Cardiac muscle cell (in vitro differentiated cells and primary cell): ENCODE data around the gene ARSA. TPM values are rescaled to one million over a fixed set of nuclear protein-coding genes. Genes with fewer than 3 reads are reported as not detected.
"Not testable (repeated sequence)": the region's sequence is repeated elsewhere in the genome, so short reads cannot be mapped to it uniquely, and the experiment has no call there.

Experiments used
- DNase-seq, 2 donors: peaks; one replicate each; pipeline versions ENCODE4 v3.0.0 to v3.0.0-alpha.2; 2010 to 2017; ENCODE audit warnings: low read depth in 1 of 2, low spot score in 1 of 2
- H3K27ac ChIP-seq: fragments of 200-600 bp; sonication (generic); 2 replicates; pipeline ENCODE4 v1.5.1; 2016
- H3K27me3 ChIP-seq: fragments of 200-600 bp; sonication (generic); 2 replicates; pipeline ENCODE4 v1.6.0; 2016; ENCODE audit warnings: control low read depth
- H3K36me3 ChIP-seq: fragments of 200-600 bp; sonication (generic); 2 replicates; pipeline ENCODE4 v1.5.1; 2016; ENCODE audit warnings: control low read depth
- H3K4me1 ChIP-seq: fragments of 200-600 bp; sonication (generic); 2 replicates; pipeline ENCODE4 v1.8.1; 2017; ENCODE audit warnings: low read depth, mild to moderate bottlenecking, mixed run types
- H3K4me3 ChIP-seq: fragments of 200-600 bp; sonication (generic); 2 replicates; pipeline ENCODE4 v1.5.1; 2016; ENCODE audit warnings: mild to moderate bottlenecking
- H3K9me3 ChIP-seq: fragments of 200-600 bp; sonication (generic); 2 replicates; pipeline ENCODE4 v1.5.1; 2017; ENCODE audit warnings: low read depth, mild to moderate bottlenecking, control low read depth
- CTCF ChIP-seq: IDR thresholded peaks from 2 replicates; pipeline ENCODE4 v1.5.1; 2012; ENCODE audit warnings: low read depth, mild to moderate bottlenecking, low read length
- polyA plus RNA-seq: library from polyadenylated mRNA; unstranded; fragments of >200 nt; fragmentation: Nextera tagmentation; extraction: Ambion mirVana; gene quantifications from 2 replicates; pipeline ENCODE4 v1.2.1, GENCODE V29; 2016
- total RNA-seq: library from RNA; depleted of rRNA; stranded (reverse); fragments of >200 nt; gene quantifications from 2 replicates; pipeline ENCODE4 v1.2.3, GENCODE V29; 2016

Gene ARSA
- total and polyA plus RNA-seq, 2 experiments from 2014 or later = 16.8 to 58.1 TPM

GRCh38 chr22:50660306-50660705 lies 32.4 kb upstream of the ARSA start:
- TF ChIP-seq CTCF = no peak
- Histone ChIP-seq H3K4me1 (no peaks in the 10 kb centered on the region), H3K27ac (no peak overlapping the region), H3K27me3 (no peaks in the 10 kb centered on the region), H3K36me3 (no peaks in the 10 kb centered on the region), H3K9me3 (no peaks in the 10 kb centered on the region), H3K4me3 (no peak overlapping the region)
- no peak for DNase-seq

GRCh38 chr22:50659711-50660110 lies 31.8 kb upstream of the ARSA start:
- H3K27ac ChIP-seq, DNase-seq, H3K36me3 ChIP-seq, H3K4me3 ChIP-seq, H3K4me1 ChIP-seq, H3K9me3 ChIP-seq, H3K27me3 ChIP-seq: not testable (repeated sequence)

GRCh38 chr22:50657925-50658324 lies 30.0 kb upstream of the ARSA start:
- H3K27ac ChIP-seq = no peak overlapping the region

GRCh38 chr22:50656122-50657070 lies 28.4 kb upstream of the ARSA start:
- H3K36me3 ChIP-seq = no peaks in the 10 kb centered on the region
- H3K27ac ChIP-seq = no peak overlapping the region
- TF ChIP-seq CTCF = no peak
- no peaks in the 10 kb centered on the region for H3K4me1 ChIP-seq
- H3K27me3 ChIP-seq = no peaks in the 10 kb centered on the region
- H3K9me3 ChIP-seq = no peaks in the 10 kb centered on the region
- peak in 1 of 2 donors; percentile 63 for DNase-seq
- no peak overlapping the region for H3K4me3 ChIP-seq

More at GRCh38 chr22:50657925-50658324, 30.0 kb upstream of the ARSA start:
- TF ChIP-seq CTCF = no peak
- H3K27me3 ChIP-seq = no peaks in the 10 kb centered on the region
- H3K4me1 ChIP-seq = no peaks in the 10 kb centered on the region
- no peak for DNase-seq
- no peaks in the 10 kb centered on the region for H3K36me3 ChIP-seq
- H3K4me3 ChIP-seq = no peak overlapping the region
- no peaks in the 10 kb centered on the region for H3K9me3 ChIP-seq

- not testable (repeated sequence) for H3K27ac ChIP-seq, H3K27me3 ChIP-seq, H3K4me1 ChIP-seq, DNase-seq, H3K36me3 ChIP-seq, H3K4me3 ChIP-seq, H3K9me3 ChIP-seq
Measured at GRCh38 chr22:50654664-50655063, 26.7 kb upstream of the ARSA start.

GRCh38 chr22:50653256-50653655 lies 25.3 kb upstream of the ARSA start:
- Histone ChIP-seq H3K4me1 (no peaks in the 10 kb centered on the region), H3K4me3 (no peak overlapping the region), H3K27ac (no peak overlapping the region), H3K9me3 (no peaks in the 10 kb centered on the region), H3K36me3 (no peaks in the 10 kb centered on the region), H3K27me3 (no peaks in the 10 kb centered on the region)
- no peak for TF ChIP-seq CTCF
- no peak for DNase-seq

- H3K36me3 ChIP-seq, H3K9me3 ChIP-seq, DNase-seq, H3K4me3 ChIP-seq, H3K27ac ChIP-seq: not testable (repeated sequence)
- H3K27me3 ChIP-seq = peaks cover 24% of the 10 kb centered on the region
- H3K4me1 ChIP-seq = peaks cover 14% of the 10 kb centered on the region
Measured at GRCh38 chr22:50643821-50644101, 15.8 kb upstream of the ARSA start.

GRCh38 chr22:50643021-50643820 lies 15.3 kb upstream of the ARSA start:
- DNase-seq = not testable (repeated sequence)

More at GRCh38 chr22:50643021-50643820, 15.3 kb upstream of the ARSA start:
- H3K9me3 ChIP-seq, H3K36me3 ChIP-seq, H3K27ac ChIP-seq, H3K4me3 ChIP-seq: not testable (repeated sequence)
- Histone ChIP-seq H3K27me3 (peaks cover 24% of the 10 kb centered on the region), H3K4me1 (peaks cover 14% of the 10 kb centered on the region)
